ENCODE measurements around the gene NKX6-2. TPM values are rescaled to one million over a fixed set of nuclear protein-coding genes. Genes with fewer than 3 reads are reported as not detected.

NKX6-2 gene
- total RNA-seq, 2 donors from 2014 or later = 2.1 TPM; not detected in 1

- Histone ChIP-seq H3K27ac (no peak overlapping the region), H3K4me1 (no peaks in the 10 kb centered on the region), H3K4me3 (no peak overlapping the region), H3K36me3 (replicated peaks in 1 of 2; ENCODE audit: insufficient read depth in 1 of 2, low read depth in 2 of 2) (no peaks in the 10 kb centered on the region), H3K27me3 (no peaks in the 10 kb centered on the region), H3K9me3 (no peaks in the 10 kb centered on the region)
- TF ChIP-seq CTCF (IDR thresholded peaks at IDR 0.05) = no peak
- TF ChIP-seq POLR2A (IDR thresholded peaks at IDR 0.05) = no peak
- DNase-seq (no peak), ATAC-seq (no peak)
- intact Hi-C loops (cut with DNase I) = no loop called here
- 98 to 100% methylated on average over 2 to 16 of the region's 19 CpGs for WGBS, 2 donors
Observed at GRCh38 chr10:132733926-132734325, 52.0 kb downstream of the NKX6-2 start.

Other genes starting within 250 kb of the NKX6-2 start
- gene INPP5A, start 248.4 kb downstream of the NKX6-2 start, total RNA-seq = 10 to 100 TPM in 1 of 2 donors, 1 to 10 TPM in 1; 9.2 to 14.5 TPM
- under 1 TPM; 0.33 to 0.52 TPM for gene CFAP46, start 156.4 kb upstream of the NKX6-2 start, total RNA-seq